OCI-LY7 (cell line): ENCODE data around the gene LINS1. TPM values are rescaled to one million over a fixed set of nuclear protein-coding genes. Genes with fewer than 3 reads are reported as not detected.

Experiments
- BruUV-seq: library from RNA; stranded (reverse); fragments of 400-500 nt; replicated peaks from 2 replicates; lab custom pipeline; 2021; lab: Mats Ljungman, UMichigan
- CTCF ChIA-PET: fragments of 300-600 bp; sonication (Branson Sonifier 250); formaldehyde crosslinking; loops from one replicate; lab custom pipeline; 2022; ENCODE audit warnings: antibody characterized with exemption; ENCODE audit not compliant: unreplicated experiment; lab: Charles Lee
- POLR2A ChIA-PET: fragments of 300-600 bp; sonication (Branson Sonifier 250); formaldehyde crosslinking; loops from one replicate; lab custom pipeline; 2022; ENCODE audit warnings: antibody characterized with exemption; lab: Charles Lee
- DNase-seq: peaks from one replicate; pipeline ENCODE4 v3.0.0-alpha.2; 2015; ENCODE audit warnings: low spot score
- H2AFZ ChIP-seq: fragments of 200-600 bp; sonication (generic), shearing (Covaris generic); 2 replicates; pipeline ENCODE4 v1.6.1; 2014; ENCODE audit warnings: mild to moderate bottlenecking, antibody characterized with exemption, low read length, moderate library complexity
- H3K27ac ChIP-seq: fragments of 200-600 bp; sonication (generic); 2 replicates; pipeline ENCODE4 v1.5.1; 2014; ENCODE audit warnings: mixed run types, low read depth, mild to moderate bottlenecking, moderate library complexity, low read length, inconsistent platforms; ENCODE audit not compliant: poor library complexity, severe bottlenecking
- H3K36me3 ChIP-seq: fragments of 200-600 bp; sonication (generic); 2 replicates; pipeline ENCODE4 v1.6.1; 2014; ENCODE audit warnings: mild to moderate bottlenecking, antibody characterized with exemption, low read length, moderate library complexity, mixed read lengths; ENCODE audit not compliant: insufficient read depth
- H3K4me1 ChIP-seq: fragments of 200-600 bp; sonication (generic); 2 replicates; pipeline ENCODE4 v1.5.1; 2014; ENCODE audit warnings: mild to moderate bottlenecking, low read length; ENCODE audit not compliant: insufficient read depth, poor library complexity, severe bottlenecking
- H3K4me2 ChIP-seq: fragments of 200-600 bp; sonication (generic); 2 replicates; pipeline ENCODE4 v1.6.1; 2014; ENCODE audit warnings: mild to moderate bottlenecking, low read length
- H3K4me3 ChIP-seq: fragments of 200-600 bp; sonication (generic); 2 replicates; pipeline ENCODE4 v1.5.1; 2014; ENCODE audit warnings: mild to moderate bottlenecking, low read depth, low read length; ENCODE audit not compliant: poor library complexity, severe bottlenecking
- H3K79me2 ChIP-seq: fragments of 200-600 bp; sonication (generic); 2 replicates; pipeline ENCODE4 v1.6.1; 2016; ENCODE audit warnings: low read depth, mild to moderate bottlenecking, low read length, moderate library complexity, mixed read lengths; ENCODE audit not compliant: insufficient read depth
- H3K9me2 ChIP-seq: fragments of 200-600 bp; sonication (generic); 2 replicates; pipeline ENCODE4 v1.6.1; 2016; ENCODE audit warnings: mild to moderate bottlenecking, low read length, mixed read lengths; ENCODE audit not compliant: insufficient read depth
- H3K9me3 ChIP-seq: fragments of 200-600 bp; sonication (generic); 2 replicates; pipeline ENCODE4 v1.6.1; 2014; ENCODE audit warnings: mild to moderate bottlenecking, mixed run types, low read length, mixed read lengths
- H4K20me1 ChIP-seq: fragments of 200-600 bp; sonication (generic); 2 replicates; pipeline ENCODE4 v1.6.1; 2014; ENCODE audit warnings: mild to moderate bottlenecking, antibody characterized with exemption, low read length, moderate library complexity, mixed read lengths; ENCODE audit not compliant: insufficient read depth
- CTCF ChIP-seq: fragments of 200-600 bp; sonication (generic); conservative IDR thresholded peaks from 2 replicates; pipeline ENCODE4 v1.5.1; 2014; ENCODE audit warnings: mild to moderate bottlenecking, antibody characterized with exemption, low read length, moderate library complexity, mixed read lengths
- EZH2phosphoT487 ChIP-seq: fragments of 200-600 bp; sonication (generic); IDR thresholded peaks from 2 replicates; pipeline ENCODE4 v1.6.1; 2018; ENCODE audit warnings: low read depth, borderline replicate concordance, mild to moderate bottlenecking, mixed run types, antibody characterized with exemption, low read length, moderate library complexity, mixed read lengths
- intact Hi-C: fragments of 100-400 bp; cut with micrococcal nuclease; formaldehyde crosslinking; loops from one replicate; pipeline ENCODE4 v1.10.0; 2022; ENCODE audit not compliant: unreplicated experiment
- total RNA-seq, 2 experiments: library from RNA; depleted of rRNA in 1 of 2; stranded (reverse); fragments of >200 nt in 1 of 2; shearing (Covaris generic) in 1 of 2; gene quantifications; 2 replicates each; pipeline ENCODE4 v1.2.3, GENCODE V29; 2014 to 2022

LINS1 gene
- total RNA-seq, 2 experiments from 2014 or later, result 6.6 to 14.3 TPM

- TF ChIP-seq CTCF (no peak), EZH2phosphoT487 (no peak)
- H3K9me2 ChIP-seq, result no peaks in the 10 kb centered on the region
- no peaks in the 10 kb centered on the region for H4K20me1 ChIP-seq
- peaks cover 21% of the 10 kb centered on the region for H3K36me3 ChIP-seq
- intact Hi-C loops, result no loop called here
- H3K79me2 ChIP-seq, result peaks cover 32% of the 10 kb centered on the region
- peaks cover 11% of the 10 kb centered on the region for H3K4me1 ChIP-seq
- POLR2A ChIA-PET, result no interaction called here
- no peaks in the 10 kb centered on the region; the same call in 1 of the 2 replicates for H3K9me3 ChIP-seq
- CTCF ChIA-PET, result no interaction called here
- no peak overlapping the region for H2AFZ ChIP-seq
- H3K4me2 ChIP-seq, result no peak overlapping the region
- no peak overlapping the region for H3K4me3 ChIP-seq
- H3K27ac ChIP-seq, result no peak overlapping the region
- no TSS peak for BruUV-seq
- DNase-seq, result no peak
These were observed 5.2 kb downstream of the LINS1 start for GRCh38 chr15:100596792-100597191.

- no peak overlapping the region for H3K27ac ChIP-seq
- no TSS peak for BruUV-seq
- no peak for DNase-seq
- no peak overlapping the region for H3K4me2 ChIP-seq
- TF ChIP-seq EZH2phosphoT487 (no peak), CTCF (no peak)
- peaks cover 28% of the 10 kb centered on the region for H3K79me2 ChIP-seq
- ChIA-PET POLR2A (no interaction called here), CTCF (no interaction called here)
- no peaks in the 10 kb centered on the region for H4K20me1 ChIP-seq
- no peak overlapping the region for H3K4me3 ChIP-seq
- H3K36me3 ChIP-seq, result peaks cover 26% of the 10 kb centered on the region
- no peaks in the 10 kb centered on the region; the same call in 1 of the 2 replicates for H3K9me3 ChIP-seq
- H2AFZ ChIP-seq, result no peak overlapping the region
- intact Hi-C loops, result no loop called here
- peaks cover 11% of the 10 kb centered on the region for H3K4me1 ChIP-seq
- H3K9me2 ChIP-seq, result no peaks in the 10 kb centered on the region
These were observed 6.0 kb downstream of the LINS1 start for GRCh38 chr15:100595964-100596363.

GRCh38 chr15:100593431-100593830 is 8.6 kb downstream of the LINS1 start:
- Histone ChIP-seq H3K36me3 (peaks cover 28% of the 10 kb centered on the region), H3K4me1 (no peaks in the 10 kb centered on the region), H3K4me2 (no peak overlapping the region), H3K79me2 (peaks cover 17% of the 10 kb centered on the region), H3K9me3 (peaks cover 22% of the 10 kb centered on the region), H2AFZ (no peak overlapping the region), H4K20me1 (no peaks in the 10 kb centered on the region), H3K4me3 (no peak overlapping the region), H3K9me2 (no peaks in the 10 kb centered on the region), H3K27ac (no peak overlapping the region)
- CTCF ChIA-PET, result no interaction called here
- no peak for TF ChIP-seq CTCF
- TF ChIP-seq EZH2phosphoT487, result no peak
- intact Hi-C loops, result no loop called here
- no peak for DNase-seq
- no TSS peak for BruUV-seq
- POLR2A ChIA-PET, result no interaction called here
